ENCODE measurements around the gene COPG2.
"Not testable (repeated sequence)": the region's sequence is repeated elsewhere in the genome, so short reads cannot be mapped to it uniquely, and the experiment has no call there.

Gene COPG2

GRCh38 chr7:130650611-130651120 is 17.9 kb downstream of the COPG2 start:
- no peak for DNase-seq (ENCODE audit: low spot score)

DNA sequence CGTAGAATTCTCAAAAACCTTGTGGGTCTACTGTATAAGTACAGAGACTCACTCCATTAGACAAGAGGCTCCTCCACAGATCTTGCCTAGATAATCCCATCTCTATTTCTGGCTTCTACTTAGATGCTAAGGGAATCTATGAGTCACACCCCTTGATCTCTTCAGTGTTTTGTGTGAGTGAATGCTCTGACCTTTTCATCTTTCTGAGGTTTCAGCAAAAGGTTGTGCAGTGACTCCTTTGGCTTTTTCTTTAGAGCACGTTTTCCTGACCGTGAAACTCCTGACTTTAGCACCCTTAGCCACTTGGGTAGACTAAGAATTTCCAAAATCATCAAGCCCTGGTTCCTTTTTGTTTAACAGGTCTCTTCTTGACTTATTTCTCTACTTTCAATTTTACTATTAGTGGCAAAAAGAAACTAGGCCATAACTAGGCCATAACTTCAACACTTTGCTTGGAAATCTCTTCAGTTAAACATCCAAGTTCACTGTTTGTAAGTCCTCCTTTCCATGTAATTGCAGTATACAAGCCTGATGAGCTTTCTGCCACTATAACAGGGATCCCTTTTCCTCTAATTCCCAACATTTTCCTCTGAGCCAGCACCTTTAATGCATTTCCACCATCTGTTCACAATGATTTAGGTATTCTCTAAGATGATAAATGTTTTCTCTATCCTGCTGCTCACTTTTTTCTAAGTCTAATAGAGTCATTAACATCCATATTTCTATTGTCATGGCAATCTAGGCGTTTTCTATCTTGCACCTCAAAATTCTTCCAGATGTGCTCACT is 19.4 kb downstream of the COPG2 start:
- DNase-seq (ENCODE audit: low spot score), result no peak

GRCh38 chr7:130648580-130648979 is 20.0 kb downstream of the COPG2 start:
- DNase-seq (ENCODE audit: low spot score), result no peak

- no peak for DNase-seq (ENCODE audit: low spot score)
Observed at GRCh38 chr7:130642383-130642782, 26.2 kb downstream of the COPG2 start.

GRCh38 chr7:130641497-130641896 is 27.1 kb downstream of the COPG2 start:
- DNase-seq (ENCODE audit: low spot score), result no peak

GRCh38 chr7:130641040-130641439 is 27.5 kb downstream of the COPG2 start:
- no peak for DNase-seq (ENCODE audit: low spot score)

DNA sequence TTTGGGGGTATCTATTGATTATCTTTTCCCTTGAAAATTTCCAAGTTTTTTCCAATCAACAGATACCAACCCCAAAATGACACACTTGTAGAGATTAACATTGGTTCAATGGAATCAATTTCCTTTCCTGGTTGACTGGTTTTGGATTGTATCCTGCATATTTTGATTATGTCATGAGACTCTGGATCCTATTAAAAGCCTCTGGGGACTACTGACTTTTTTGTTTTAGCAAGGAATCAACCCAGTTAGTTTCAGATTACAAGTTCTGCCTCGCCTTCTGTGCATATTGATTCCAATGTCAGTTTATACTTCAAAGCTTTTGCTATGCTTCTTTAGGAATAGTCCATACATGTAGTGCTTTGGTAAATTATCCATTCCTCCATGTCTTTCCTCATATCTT is 29.2 kb downstream of the COPG2 start:
- no peak for DNase-seq (ENCODE audit: low spot score)

GRCh38 chr7:130632111-130632510 is 36.4 kb downstream of the COPG2 start:
- DNase-seq (ENCODE audit: low spot score), result no peak

DNA sequence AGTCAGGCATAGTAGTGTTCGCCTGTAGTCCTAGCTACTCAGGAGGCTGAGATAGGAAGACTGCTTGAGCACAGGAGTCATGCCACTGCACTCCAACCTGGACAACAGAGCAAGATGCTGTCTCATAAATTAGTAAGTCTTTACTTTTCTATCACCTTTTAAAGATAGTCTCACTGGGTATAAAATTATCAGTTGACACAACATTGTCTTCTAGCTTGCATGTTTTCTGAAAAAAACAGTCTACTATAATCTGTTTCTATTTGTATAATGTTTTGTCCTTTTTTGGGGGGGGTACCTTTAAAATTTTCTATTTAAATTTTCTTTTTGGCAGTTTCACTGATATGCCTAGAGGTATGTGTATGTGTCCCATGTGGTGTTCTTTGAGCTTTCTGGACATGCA is 39.6 kb downstream of the COPG2 start:
- DNase-seq (ENCODE audit: low spot score), result no peak

- no peak for DNase-seq (ENCODE audit: low spot score)
Observed at GRCh38 chr7:130627775-130628174, 40.8 kb downstream of the COPG2 start.

DNA sequence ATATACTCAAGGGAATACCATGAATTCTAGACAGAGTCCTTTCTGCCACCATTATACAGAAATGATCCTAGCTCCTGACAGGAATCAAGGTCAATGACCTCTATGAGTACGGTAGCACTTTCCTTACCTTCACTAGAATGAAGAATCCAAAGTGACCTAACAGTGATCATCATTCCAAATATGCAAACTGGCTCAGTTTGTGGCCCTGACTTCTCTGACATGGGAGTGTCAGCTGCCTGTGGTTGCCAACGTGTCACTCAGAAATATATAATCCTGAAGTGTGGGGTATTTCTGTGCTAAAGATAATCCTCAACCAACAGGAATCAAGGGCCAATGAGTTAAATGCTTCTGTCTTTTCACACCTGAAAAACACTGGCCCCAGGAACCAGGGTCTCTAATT is 45.7 kb downstream of the COPG2 start:
- no peak for DNase-seq (ENCODE audit: low spot score)

- DNase-seq (ENCODE audit: low spot score), result no peak
Observed at GRCh38 chr7:130615583-130615982, 53.0 kb downstream of the COPG2 start.

DNA sequence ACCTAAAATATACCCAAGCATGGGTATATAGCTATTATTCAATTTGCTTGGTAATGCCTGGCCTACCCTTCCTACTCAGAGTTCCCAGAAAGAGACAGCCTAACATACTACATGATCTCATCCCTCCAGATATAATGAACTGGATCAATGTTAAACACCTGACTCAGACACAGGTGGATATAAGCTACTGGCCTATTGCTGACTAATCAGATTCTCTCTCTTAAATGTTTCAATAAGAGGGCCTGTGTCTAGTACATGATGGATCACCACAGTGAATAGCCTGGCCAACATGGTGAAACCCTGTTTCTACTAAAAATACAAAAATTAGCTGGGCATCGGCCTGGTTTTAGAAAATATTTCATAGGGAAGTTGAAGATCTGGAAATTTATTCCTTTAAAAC is 54.1 kb downstream of the COPG2 start:
- no peak for DNase-seq (ENCODE audit: low spot score)

- no peak for DNase-seq (ENCODE audit: low spot score)
Observed at GRCh38 chr7:130611218-130611617, 57.3 kb downstream of the COPG2 start.

- DNase-seq (ENCODE audit: low spot score), result not testable (repeated sequence)
Observed at GRCh38 chr7:130607066-130607465, 61.5 kb downstream of the COPG2 start.

- DNase-seq (ENCODE audit: low spot score), result no peak
Observed at GRCh38 chr7:130606161-130606560, 62.4 kb downstream of the COPG2 start.

- no peak for DNase-seq (ENCODE audit: low spot score)
Observed at GRCh38 chr7:130598056-130598455, 70.5 kb downstream of the COPG2 start.

DNA sequence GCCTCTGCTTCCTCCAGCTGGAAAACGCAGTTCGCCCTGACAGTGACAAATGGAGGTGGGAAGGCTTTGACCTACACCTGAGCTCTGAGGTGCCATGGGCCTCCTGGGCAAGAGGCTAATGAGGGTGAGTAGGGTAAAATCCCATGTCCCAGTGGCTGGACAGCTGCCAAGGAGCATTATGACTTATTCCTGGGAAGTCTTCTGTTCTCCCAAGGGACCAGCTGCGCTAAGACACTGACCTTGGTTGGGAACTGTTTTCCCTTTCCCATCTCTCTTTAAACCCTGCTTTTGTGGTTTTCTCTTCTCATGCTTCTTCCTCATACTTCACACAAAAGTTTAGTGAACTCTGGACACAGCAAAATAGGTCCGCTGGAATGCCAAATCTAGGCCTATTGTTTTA is 72.6 kb downstream of the COPG2 start:
- DNase-seq (ENCODE audit: low spot score), result no peak

GRCh38 chr7:130593033-130593432 is 75.5 kb downstream of the COPG2 start:
- no peak for DNase-seq (ENCODE audit: low spot score)

GRCh38 chr7:130591464-130591863 is 77.1 kb downstream of the COPG2 start:
- DNase-seq (ENCODE audit: low spot score), result not testable (repeated sequence)

GRCh38 chr7:130585932-130586331 is 82.6 kb downstream of the COPG2 start:
- DNase-seq (ENCODE audit: low spot score), result not testable (repeated sequence)

GRCh38 chr7:130575110-130575509 is 93.4 kb downstream of the COPG2 start:
- DNase-seq (ENCODE audit: low spot score), result not testable (repeated sequence)

GRCh38 chr7:130570144-130570543 is 98.4 kb downstream of the COPG2 start:
- not testable (repeated sequence) for DNase-seq (ENCODE audit: low spot score)

GRCh38 chr7:130566898-130567280 is 101.7 kb downstream of the COPG2 start:
- DNase-seq (ENCODE audit: low spot score), result no peak
